Upper lobe of right lung (tissue), 1 donor: ENCODE measurements around the gene ZNF292. TPM values are rescaled to one million over a fixed set of nuclear protein-coding genes. Genes with fewer than 3 reads are reported as not detected.

Source experiments
- ATAC-seq: fragments of 200-7000 bp; cut with Tn5 transposase; one replicate; pipeline ENCODE4 v1.9.1; 2020; ENCODE audit warnings: mild to moderate bottlenecking, moderate library complexity
- DNase-seq: peaks from one replicate; pipeline ENCODE4 v3.0.0-alpha.2; 2020
- H3K27ac ChIP-seq: fragments of 200-600 bp; one replicate; pipeline ENCODE4 v1.8.0; 2022
- H3K27me3 ChIP-seq: fragments of 200-600 bp; one replicate; pipeline ENCODE4 v1.8.0; 2022; ENCODE audit warnings: mild to moderate bottlenecking
- H3K36me3 ChIP-seq: fragments of 200-600 bp; one replicate; pipeline ENCODE4 v1.8.0; 2022
- H3K4me1 ChIP-seq: fragments of 200-600 bp; one replicate; pipeline ENCODE4 v1.8.0; 2022
- H3K4me3 ChIP-seq: fragments of 200-600 bp; one replicate; pipeline ENCODE4 v1.8.0; 2022; ENCODE audit warnings: mild to moderate bottlenecking
- H3K9me3 ChIP-seq: fragments of 200-600 bp; one replicate; pipeline ENCODE4 v1.8.0; 2022
- CTCF ChIP-seq: fragments of 200-600 bp; IDR thresholded peaks from one replicate; pipeline ENCODE4 v1.8.0; 2022; ENCODE audit warnings: antibody characterized with exemption
- intact Hi-C: fragments of 100-400 bp; cut with DNase I; formaldehyde crosslinking; loops from one replicate; pipeline ENCODE4 v1.11.0; 2022
- total RNA-seq: library from RNA; stranded (reverse); fragmentation: NEBNext Ultra II Directional; extraction: Animal tissue kit (Norgen Biotek cat#: 25700); gene quantifications from one replicate; pipeline ENCODE4 v1.2.1, GENCODE V29; 2021
- donor health status: DM: no; HTN: yes; CAD: no; lungs with severe emphysema.

The ZNF292 gene
- total RNA-seq, 1 donor from 2014 or later: 34.0 TPM

- intact Hi-C loops: no loop called here
- DNase-seq (no peak), ATAC-seq (no peak)
- no peak overlapping the region for H3K27ac ChIP-seq
- no peak overlapping the region for H3K4me3 ChIP-seq
- H3K4me1 ChIP-seq: no peaks in the 10 kb centered on the region
- no peaks in the 10 kb centered on the region for H3K36me3 ChIP-seq
- H3K27me3 ChIP-seq: no peaks in the 10 kb centered on the region
- TF ChIP-seq CTCF: no peak
- H3K9me3 ChIP-seq: no peaks in the 10 kb centered on the region
Measured at GRCh38 chr6:87264481-87264880, 109.1 kb downstream of the ZNF292 start.

GRCh38 chr6:87274660-87275274, 119.4 kb downstream of the ZNF292 start:
- intact Hi-C loops: no loop called here

GRCh38 chr6:87276624-87277023, 121.3 kb downstream of the ZNF292 start:
- Histone ChIP-seq H3K36me3 (no peaks in the 10 kb centered on the region), H3K4me3 (no peak overlapping the region), H3K27me3 (no peaks in the 10 kb centered on the region), H3K4me1 (no peaks in the 10 kb centered on the region), H3K27ac (no peak overlapping the region), H3K9me3 (no peaks in the 10 kb centered on the region)
- TF ChIP-seq CTCF: no peak
- no peak for ATAC-seq
- DNase-seq: no peak
- intact Hi-C loops: no loop called here

More at GRCh38 chr6:87274660-87275274, 119.4 kb downstream of the ZNF292 start:
- no peak overlapping the region for H3K27ac ChIP-seq
- DNase-seq: no peak
- no peaks in the 10 kb centered on the region for H3K36me3 ChIP-seq
- no peak for ATAC-seq
- H3K9me3 ChIP-seq: no peaks in the 10 kb centered on the region
- H3K4me1 ChIP-seq: no peaks in the 10 kb centered on the region
- no peaks in the 10 kb centered on the region for H3K27me3 ChIP-seq
- H3K4me3 ChIP-seq: no peak overlapping the region
- TF ChIP-seq CTCF: no peak

GRCh38 chr6:87277123-87277522, 121.8 kb downstream of the ZNF292 start:
- intact Hi-C loops: no loop called here
- Histone ChIP-seq H3K27me3 (no peaks in the 10 kb centered on the region), H3K36me3 (no peaks in the 10 kb centered on the region), H3K4me3 (no peak overlapping the region), H3K9me3 (no peaks in the 10 kb centered on the region), H3K27ac (no peak overlapping the region), H3K4me1 (no peaks in the 10 kb centered on the region)
- TF ChIP-seq CTCF: no peak
- DNase-seq (no peak), ATAC-seq (no peak)

GRCh38 chr6:87279196-87279595, 123.8 kb downstream of the ZNF292 start:
- no peaks in the 10 kb centered on the region for H3K36me3 ChIP-seq
- TF ChIP-seq CTCF: no peak
- intact Hi-C loops: no loop called here
- ATAC-seq (no peak), DNase-seq (no peak)
- H3K9me3 ChIP-seq: no peaks in the 10 kb centered on the region
- no peak overlapping the region for H3K4me3 ChIP-seq
- H3K27me3 ChIP-seq: no peaks in the 10 kb centered on the region
- no peak overlapping the region for H3K27ac ChIP-seq
- H3K4me1 ChIP-seq: no peaks in the 10 kb centered on the region

GRCh38 chr6:87281426-87281825, 126.1 kb downstream of the ZNF292 start:
- no peak for TF ChIP-seq CTCF
- peak; percentile 41 for ATAC-seq

More at GRCh38 chr6:87281426-87281825, 126.1 kb downstream of the ZNF292 start:
- intact Hi-C loops: no loop called here
- Histone ChIP-seq H3K27me3 (peaks cover 4% of the 10 kb centered on the region), H3K4me3 (no peak overlapping the region), H3K36me3 (no peaks in the 10 kb centered on the region), H3K9me3 (no peaks in the 10 kb centered on the region), H3K4me1 (no peaks in the 10 kb centered on the region), H3K27ac (no peak overlapping the region)
- no peak for DNase-seq
